ENCODE results near the gene ACOT13. TPM values are rescaled to one million over a fixed set of nuclear protein-coding genes. Genes with fewer than 3 reads are reported as not detected.

ACOT13 gene
- polyA plus RNA-seq, 3 donors = 1.7 to 20.1 (median 14.5) TPM

- Histone ChIP-seq H3K79me2 (ENCODE audit: insufficient read depth, low read length) (peaks cover 54% of the 10 kb centered on the region), H2AFZ (ENCODE audit: insufficient read depth, low read depth, low read length, poor library complexity, severe bottlenecking) (no peak overlapping the region), H3K27me3 (ENCODE audit: control insufficient read depth in 2 of 2, insufficient read depth in 2 of 2, low read length in 2 of 2) (no peaks in the 10 kb centered on the region), H3K9ac (ENCODE audit: insufficient read depth, low read length, poor library complexity, severe bottlenecking) (no peak overlapping the region), H3K27ac (ENCODE audit: low read depth in 1 of 2, low read length in 2 of 2) (no peak overlapping the region), H3K36me3 (replicated peaks in 1 of 2; ENCODE audit: control insufficient read depth in 1 of 2, insufficient read depth in 2 of 2, low read length in 2 of 2) (peaks cover 23 to 44% of the 10 kb centered on the region in 2 donors), H3K9me3 (replicated peaks in 1 of 2; ENCODE audit: control insufficient read depth in 1 of 2, insufficient read depth in 1 of 2, low read length in 2 of 2) (no peaks in the 10 kb centered on the region), H4K20me1 (ENCODE audit: insufficient read depth, low read length) (peaks cover 5% of the 10 kb centered on the region), H3K4me2 (replicated peaks; ENCODE audit: extremely low read depth, low read length, poor library complexity, severe bottlenecking) (no peak overlapping the region), H3K4me3 (replicated peaks in 1 of 3; ENCODE audit: low read depth in 2 of 3, low read length in 3 of 3) (no peak overlapping the region), H3K4me1 (ENCODE audit: control insufficient read depth in 1 of 2, insufficient read depth in 2 of 2, low read length in 2 of 2) (peaks cover 33 to 43% of the 10 kb centered on the region in 2 donors)
- H3K4me3 Mint-ChIP-seq = no peak overlapping the region
- intact Hi-C loops (cut with micrococcal nuclease) = loop anchor here in 1 of 2 donors (10.0 kb wide), 1 partner anchor 63 kb away; no protein-coding TSS in a partner anchor
- peaks cover 45 to 52% of the 10 kb centered on the region in 2 donors for H3K36me3 Mint-ChIP-seq
- H3K9me3 Mint-ChIP-seq = no peaks in the 10 kb centered on the region
- H3K27me3 Mint-ChIP-seq (ENCODE audit: low read depth in 3 of 3) = no peaks in the 10 kb centered on the region
- H3K4me1 Mint-ChIP-seq = peaks cover 42% of the 10 kb centered on the region
- no peak for DNase-seq
- 100% methylated on average over 4 of the region's 10 CpGs for WGBS (ENCODE audit: insufficient coverage)
- no peak for TF ChIP-seq CTCF (IDR thresholded peaks at IDR 0.05)
- H3K27ac Mint-ChIP-seq = peak overlapping the region in 2 of 7 donors; percentile 61
Observed at GRCh38 chr6:24662236-24662635, 4.6 kb upstream of the ACOT13 start.

GRCh38 chr6:24663189-24663588, 3.7 kb upstream of the ACOT13 start:
- Histone ChIP-seq H3K4me1 (ENCODE audit: control insufficient read depth in 1 of 2, insufficient read depth in 2 of 2, low read length in 2 of 2) (peaks cover 38 to 50% of the 10 kb centered on the region in 2 donors), H3K9me3 (replicated peaks in 1 of 2; ENCODE audit: control insufficient read depth in 1 of 2, insufficient read depth in 1 of 2, low read length in 2 of 2) (no peaks in the 10 kb centered on the region), H3K9ac (ENCODE audit: insufficient read depth, low read length, poor library complexity, severe bottlenecking) (no peak overlapping the region), H3K27ac (ENCODE audit: low read depth in 1 of 2, low read length in 2 of 2) (no peak overlapping the region), H3K4me2 (replicated peaks; ENCODE audit: extremely low read depth, low read length, poor library complexity, severe bottlenecking) (no peak overlapping the region), H3K36me3 (replicated peaks in 1 of 2; ENCODE audit: control insufficient read depth in 1 of 2, insufficient read depth in 2 of 2, low read length in 2 of 2) (peaks cover 23 to 37% of the 10 kb centered on the region in 2 donors), H2AFZ (ENCODE audit: insufficient read depth, low read depth, low read length, poor library complexity, severe bottlenecking) (no peak overlapping the region), H3K79me2 (ENCODE audit: insufficient read depth, low read length) (peaks cover 52% of the 10 kb centered on the region), H3K27me3 (ENCODE audit: control insufficient read depth in 2 of 2, insufficient read depth in 2 of 2, low read length in 2 of 2) (no peaks in the 10 kb centered on the region), H3K4me3 (replicated peaks in 1 of 3; ENCODE audit: low read depth in 2 of 3, low read length in 3 of 3) (no peak overlapping the region), H4K20me1 (ENCODE audit: insufficient read depth, low read length) (peaks cover 5% of the 10 kb centered on the region)
- intact Hi-C loops (cut with micrococcal nuclease) = loop anchor here in 1 of 2 donors (10.0 kb wide), 1 partner anchor 62 kb away; no protein-coding TSS in a partner anchor
- peaks cover 0 to 3% (median 0%) of the 10 kb centered on the region in 7 donors for H3K9me3 Mint-ChIP-seq
- H3K27me3 Mint-ChIP-seq (ENCODE audit: low read depth in 3 of 3) = no peaks in the 10 kb centered on the region
- peaks cover 39 to 43% of the 10 kb centered on the region in 2 donors for H3K36me3 Mint-ChIP-seq
- peak overlapping the region in 1 of 7 donors; percentile 22 for H3K27ac Mint-ChIP-seq
- no peak overlapping the region for H3K4me3 Mint-ChIP-seq
- no CpG with 5 or more reads among the region's 1 CpG for WGBS (ENCODE audit: insufficient coverage)
- TF ChIP-seq CTCF (IDR thresholded peaks at IDR 0.05) = no peak
- no peak for DNase-seq
- peaks cover 50% of the 10 kb centered on the region for H3K4me1 Mint-ChIP-seq

Data from CD14-positive monocyte (primary cell).